ENCODE results near the gene PTRHD1.

PTRHD1 gene

DNA sequence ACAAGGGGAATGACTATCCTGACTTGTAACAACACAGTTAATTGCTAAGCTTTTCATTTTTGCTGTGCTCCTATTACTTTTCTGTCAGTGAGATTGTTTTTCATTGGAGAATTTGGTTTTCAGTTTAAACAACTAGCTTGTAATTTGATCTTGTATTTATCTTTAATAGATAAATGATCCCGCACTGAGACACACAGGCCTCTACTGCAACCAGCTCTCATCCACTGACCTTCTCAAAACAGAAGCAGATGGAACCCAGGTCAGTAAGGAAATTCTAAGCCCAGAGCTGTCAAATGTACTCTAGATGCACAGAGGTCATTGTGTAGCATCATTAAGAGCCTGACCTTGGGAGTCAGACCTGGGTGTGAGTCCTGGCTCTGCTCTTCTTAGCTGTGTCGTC is 30.7 kb downstream of the PTRHD1 start:
- DNase-seq (ENCODE audit: low spot score), result no peak

DNA sequence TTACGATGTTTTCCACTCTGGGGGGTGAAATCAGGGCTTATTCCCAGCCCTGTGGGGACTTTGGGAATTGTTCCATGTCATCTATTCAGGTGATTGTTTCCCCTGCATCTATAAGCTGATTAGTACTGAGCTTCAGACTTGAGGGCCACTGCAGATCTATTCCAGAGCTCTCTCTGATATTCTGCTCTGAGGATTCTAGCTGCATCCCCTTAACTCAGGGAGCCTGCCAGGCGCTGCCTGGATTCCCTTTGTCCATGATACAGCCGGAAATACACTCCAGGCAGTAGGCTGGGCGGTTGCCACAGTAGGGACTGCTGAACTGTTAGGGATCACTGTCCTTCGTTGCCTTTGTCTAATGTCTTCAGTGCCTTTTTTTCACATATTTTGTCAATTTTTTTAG is 31.3 kb downstream of the PTRHD1 start:
- DNase-seq (ENCODE audit: low spot score), result no peak
- FAIRE-seq, result no peak

More for the DNA sequence above, 30.7 kb downstream of the PTRHD1 start:
- FAIRE-seq, result no peak

DNA sequence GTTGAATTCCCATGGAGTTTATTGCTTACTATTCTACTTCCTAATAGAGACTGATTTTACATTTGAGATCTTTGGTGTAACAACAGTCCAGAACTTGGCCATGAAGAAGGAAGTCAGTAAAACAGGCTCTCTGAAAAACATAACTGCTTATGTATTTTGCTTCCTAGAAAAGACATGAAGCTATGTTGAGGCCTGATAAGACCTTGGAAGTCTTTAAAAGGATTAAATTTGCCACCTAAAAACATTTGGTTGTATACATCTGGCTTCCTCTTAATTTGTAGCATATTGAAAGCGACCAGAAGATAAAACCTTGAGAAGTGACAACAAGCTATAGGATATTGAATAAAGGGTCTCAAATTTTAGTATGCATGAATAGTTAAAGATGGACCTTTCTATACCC is 36.4 kb downstream of the PTRHD1 start:
- no peak for DNase-seq (ENCODE audit: low spot score)
- no peak for FAIRE-seq

DNA sequence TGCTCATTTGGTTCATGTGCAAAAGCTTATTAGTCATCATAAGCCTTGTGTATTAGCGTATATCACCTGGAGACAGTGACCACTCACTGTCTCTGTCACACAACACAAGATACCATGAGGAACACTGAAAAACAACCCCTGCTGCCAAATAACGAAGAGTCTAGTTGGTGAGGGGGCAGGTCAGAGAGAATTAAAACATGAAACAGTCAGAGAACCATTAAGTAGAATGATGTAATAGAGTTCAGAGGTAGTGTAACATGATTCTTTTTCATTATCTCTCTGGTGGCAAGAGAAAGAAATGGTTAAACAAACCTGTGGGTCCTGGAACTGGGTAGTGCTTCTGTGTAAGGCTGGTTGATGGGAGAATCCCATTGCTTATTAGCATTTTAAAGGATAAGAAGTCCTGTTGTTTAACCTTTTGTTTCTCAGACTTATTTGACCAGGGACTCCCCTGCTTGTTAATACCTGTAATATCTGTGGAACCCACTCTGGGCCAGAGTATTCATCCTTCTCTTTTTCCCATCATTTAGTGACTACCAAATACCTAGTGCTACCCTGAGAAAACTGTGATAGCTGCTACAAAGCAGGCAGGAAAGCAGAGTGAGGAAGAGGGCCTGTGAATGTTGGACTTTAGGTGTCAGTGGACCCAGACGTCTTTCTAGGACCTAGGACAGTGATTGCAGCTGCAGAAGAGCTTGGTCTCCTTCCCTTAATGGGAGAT is 38.0 kb downstream of the PTRHD1 start:
- FAIRE-seq, result no peak
- DNase-seq (ENCODE audit: low spot score), result no peak

DNA sequence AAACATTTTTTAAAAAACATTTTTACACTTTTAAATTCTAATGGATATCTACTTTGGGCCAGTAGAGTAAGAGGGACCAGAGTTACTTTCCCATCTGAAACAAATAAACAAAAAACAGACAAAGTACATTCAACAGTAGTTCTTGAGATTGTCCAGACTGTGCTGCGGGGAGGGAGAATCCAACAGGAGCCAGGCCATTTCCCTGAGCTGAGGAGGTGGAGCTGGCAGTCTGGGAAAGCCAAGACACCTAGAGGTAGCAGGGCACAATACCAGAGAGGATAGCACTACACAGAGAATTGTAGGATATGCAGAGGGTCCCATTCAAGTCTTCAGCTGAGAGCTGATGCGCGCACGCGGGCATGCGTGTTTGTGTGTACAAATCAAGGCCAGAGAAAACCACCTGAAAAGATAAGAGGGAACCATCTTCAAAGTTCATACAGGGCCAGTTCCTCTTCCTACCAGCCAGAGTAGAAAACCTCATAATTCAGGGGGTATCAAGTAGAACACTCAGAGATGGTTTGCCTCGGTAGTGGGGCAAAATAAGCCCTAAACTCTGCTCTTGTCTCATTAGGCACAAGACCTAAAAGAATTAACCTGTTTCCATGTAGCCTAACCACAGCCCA is 44.0 kb downstream of the PTRHD1 start:
- DNase-seq (ENCODE audit: low spot score) (no peak), FAIRE-seq (no peak)

DNA sequence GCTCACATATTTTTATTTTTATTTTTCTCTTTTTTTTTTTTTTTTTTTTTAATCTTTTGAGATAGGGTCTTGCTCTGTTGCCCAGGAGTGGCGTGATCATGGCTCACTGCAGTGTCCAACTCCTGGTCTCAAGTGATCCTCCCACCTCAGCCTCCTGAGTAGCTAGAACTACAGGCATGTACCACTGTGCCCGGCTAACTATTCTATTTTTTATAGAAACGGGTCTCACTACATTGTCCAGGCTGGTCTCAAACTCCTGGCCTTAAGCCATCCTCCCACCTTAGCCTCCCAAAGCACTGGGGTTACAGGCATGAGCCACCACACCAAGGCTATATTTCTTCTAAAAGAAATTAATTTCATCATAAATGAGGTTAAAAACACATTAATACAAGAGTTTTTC is 45.9 kb downstream of the PTRHD1 start:
- no peak for DNase-seq (ENCODE audit: low spot score)

DNA sequence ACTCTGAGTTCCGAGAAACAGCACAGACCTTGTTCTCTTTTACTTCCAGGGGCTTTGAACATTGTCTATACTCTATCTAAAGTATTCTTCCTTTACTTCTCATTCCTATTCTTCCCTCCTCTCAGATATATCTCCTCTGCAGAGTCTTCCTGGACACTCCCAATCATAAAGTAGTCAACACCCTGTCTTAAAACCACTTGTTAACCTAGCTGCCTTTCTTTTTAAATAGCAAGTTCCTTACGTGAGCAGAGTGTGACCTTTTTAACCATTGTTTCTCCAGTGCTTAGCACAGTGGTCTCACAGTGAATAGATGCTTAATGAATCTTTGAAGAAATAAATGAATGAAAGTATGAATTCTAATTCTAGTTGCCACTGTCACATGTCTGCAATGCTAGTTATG is 47.4 kb downstream of the PTRHD1 start:
- FAIRE-seq, result no peak
- no peak for DNase-seq (ENCODE audit: low spot score)

More for the DNA sequence above, 45.9 kb downstream of the PTRHD1 start:
- FAIRE-seq, result no peak

DNA sequence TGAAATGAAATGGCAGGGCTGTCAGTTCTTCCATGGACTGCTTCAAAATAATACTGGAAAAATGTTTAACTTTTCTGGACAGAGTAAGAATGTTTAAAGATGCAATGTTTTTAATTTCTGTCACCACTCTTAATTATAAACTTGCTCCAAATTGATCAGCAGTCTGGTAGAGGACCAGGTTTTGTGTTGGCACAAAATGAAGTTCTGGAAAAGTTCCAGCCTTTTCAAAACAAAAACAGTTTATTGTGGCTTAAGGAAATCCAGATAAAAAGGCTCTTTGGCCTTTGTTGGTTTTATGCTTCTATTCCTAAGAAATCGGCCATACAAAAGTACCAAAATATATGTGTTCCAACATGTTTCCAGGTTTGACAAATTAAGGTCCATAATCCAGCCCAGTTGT is 48.8 kb downstream of the PTRHD1 start:
- no peak for DNase-seq (ENCODE audit: low spot score)

DNA sequence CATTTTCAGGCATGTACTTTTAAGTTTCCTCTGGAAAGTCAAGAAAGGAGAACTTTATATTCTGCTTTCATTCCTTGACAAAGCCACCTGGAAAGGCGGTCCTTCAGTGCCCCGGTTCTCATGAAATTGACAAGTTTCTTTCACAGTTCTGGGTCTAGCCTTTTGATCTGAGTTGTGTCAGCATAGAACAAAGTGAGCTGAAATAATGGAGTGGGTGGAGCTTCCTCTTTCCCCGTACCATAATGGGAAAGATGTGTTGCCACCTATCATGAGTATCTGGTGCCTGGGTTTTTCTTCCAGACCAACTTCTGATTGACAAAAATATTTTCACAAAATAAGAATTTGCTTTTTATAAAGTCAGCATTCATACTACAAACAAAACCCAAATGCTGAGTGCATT is 49.3 kb downstream of the PTRHD1 start:
- FAIRE-seq, result no peak

More for the DNA sequence above, 48.8 kb downstream of the PTRHD1 start:
- no peak for FAIRE-seq

DNA sequence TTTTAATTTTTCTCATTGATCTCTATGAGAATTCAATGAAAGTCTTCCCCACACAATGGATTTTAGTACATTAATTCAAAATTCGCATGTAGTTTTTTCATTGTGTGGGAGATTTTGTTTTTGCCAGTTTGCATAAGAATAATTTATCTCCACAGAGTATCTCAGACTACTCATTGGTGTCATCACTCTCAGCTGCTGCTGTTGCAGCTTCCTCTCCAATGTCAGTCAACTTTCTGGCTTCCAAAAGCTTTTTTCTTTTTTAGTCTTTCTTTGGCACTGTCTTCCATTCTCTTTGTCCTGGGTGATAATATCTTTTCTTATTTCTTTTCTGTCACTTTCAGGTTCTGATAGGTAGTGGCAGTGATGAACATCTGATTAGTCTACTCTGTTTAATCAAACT is 50.5 kb downstream of the PTRHD1 start:
- DNase-seq (ENCODE audit: low spot score) (no peak), FAIRE-seq (no peak)

More for the DNA sequence above, 49.3 kb downstream of the PTRHD1 start:
- DNase-seq (ENCODE audit: low spot score), result no peak

DNA sequence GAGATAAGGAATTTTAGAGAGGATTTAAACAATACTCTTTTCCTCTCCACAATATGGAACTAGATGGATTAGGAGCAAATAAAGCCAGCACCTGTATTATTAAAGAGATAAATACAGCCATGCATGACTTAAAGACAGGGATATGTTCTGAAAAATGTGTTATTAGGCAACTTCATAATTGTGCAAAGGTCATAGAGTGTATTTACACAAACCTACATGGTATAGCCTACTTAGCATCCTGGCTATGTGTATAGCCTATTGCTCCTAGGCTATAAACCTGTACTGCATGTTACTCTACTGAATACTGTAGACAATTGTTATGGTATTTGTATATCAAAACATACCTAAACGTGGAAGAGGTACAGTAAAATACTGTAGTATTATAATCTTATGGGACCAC is 53.0 kb downstream of the PTRHD1 start:
- no peak for FAIRE-seq
- DNase-seq (ENCODE audit: low spot score), result no peak

Measured in RCC 7860 (cell line).